OCI-M1 (cell line): ENCODE measurements around the gene GNA12.
"Not testable (repeated sequence)": the region's sequence is repeated elsewhere in the genome, so short reads cannot be mapped to it uniquely, and the experiment has no call there.

Source experiments
- DNase-seq: peaks from one replicate; lab custom pipeline; 2025; lab: John Stamatoyannopoulos, UW

GNA12 gene

GRCh38 chr7:2751086-2751485, 93.0 kb downstream of the GNA12 start:
- DNase-seq = no peak

- peak; percentile 3 for DNase-seq
These were observed 94.1 kb downstream of the GNA12 start for GRCh38 chr7:2750004-2750407.

GRCh38 chr7:2748684-2749083, 95.4 kb downstream of the GNA12 start:
- DNase-seq = not testable (repeated sequence)

- DNase-seq = not testable (repeated sequence)
These were observed 100.5 kb downstream of the GNA12 start for GRCh38 chr7:2743523-2744185.

GRCh38 chr7:2738766-2739549, 105.2 kb downstream of the GNA12 start:
- no peak for DNase-seq

GRCh38 chr7:2737771-2738540, 106.2 kb downstream of the GNA12 start:
- no peak for DNase-seq

- not testable (repeated sequence) for DNase-seq
These were observed 106.9 kb downstream of the GNA12 start for GRCh38 chr7:2737005-2737743.

- DNase-seq = no peak
These were observed 107.6 kb downstream of the GNA12 start for GRCh38 chr7:2736411-2736914.

- DNase-seq = no peak
These were observed 108.4 kb downstream of the GNA12 start for GRCh38 chr7:2735744-2736143.

GRCh38 chr7:2734751-2735571, 109.1 kb downstream of the GNA12 start:
- DNase-seq = peak; percentile 70

GRCh38 chr7:2734084-2734686, 109.9 kb downstream of the GNA12 start:
- no peak for DNase-seq

GRCh38 chr7:2732959-2733584, 111.0 kb downstream of the GNA12 start:
- no peak for DNase-seq

GRCh38 chr7:2732388-2732787, 111.7 kb downstream of the GNA12 start:
- DNase-seq = no peak

GRCh38 chr7:2730846-2731770, 113.0 kb downstream of the GNA12 start:
- DNase-seq = no peak

- DNase-seq = no peak
These were observed 114.0 kb downstream of the GNA12 start for GRCh38 chr7:2729893-2730716.

GRCh38 chr7:2729031-2729892, 114.8 kb downstream of the GNA12 start:
- DNase-seq = no peak
